ENCODE measurements around the gene MYO18B. TPM values are rescaled to one million over a fixed set of nuclear protein-coding genes. Genes with fewer than 3 reads are reported as not detected.

Gene MYO18B
- total RNA-seq, 4 donors from 2014 or later = under 0.01 to 0.50 (median 0.13) TPM

DNA sequence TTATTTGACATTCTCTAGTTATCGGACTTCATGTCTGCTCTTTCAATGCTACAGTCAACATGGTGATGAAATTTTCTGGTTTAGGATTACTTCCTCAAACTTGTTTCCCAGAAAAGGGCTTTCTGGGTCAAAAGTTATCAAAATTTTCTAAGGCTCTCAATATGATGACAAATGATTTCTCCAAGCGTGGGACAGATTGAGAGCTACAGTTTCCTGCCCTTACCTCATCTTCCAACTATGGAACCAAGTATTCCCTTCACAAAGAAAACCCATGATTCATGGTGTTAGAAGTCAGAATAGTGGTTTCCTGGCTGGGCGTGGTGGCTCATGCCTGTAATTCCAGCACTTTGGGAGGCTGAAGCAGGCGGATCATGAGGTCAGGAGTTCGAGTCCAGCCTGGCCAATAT, 17.8 kb downstream of the MYO18B start:
- WGBS = 52% methylated on average over 5 of the region's 5 CpGs

DNA sequence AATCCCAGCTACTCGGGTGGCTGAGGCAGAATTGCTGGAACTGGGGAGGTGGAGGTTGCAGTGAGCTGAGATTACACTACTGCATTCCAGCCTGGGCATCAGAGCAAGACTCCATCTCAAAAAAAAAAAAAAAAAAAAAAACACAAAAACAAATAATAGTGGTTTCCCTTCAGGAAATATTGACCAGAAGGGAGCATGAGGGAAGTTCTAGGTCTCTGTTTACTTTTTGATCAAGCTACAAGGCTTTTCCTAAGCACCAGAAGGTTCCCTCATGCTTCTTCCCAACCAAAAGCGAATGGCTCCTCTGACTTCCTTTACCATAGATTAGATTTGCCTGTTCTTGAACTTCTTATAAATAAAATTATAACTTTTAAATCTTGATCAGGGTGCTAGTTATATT, 18.3 kb downstream of the MYO18B start:
- H3K27ac ChIP-seq (replicated peaks in 1 of 4) = no peak overlapping the region
- peaks cover 0 to 6% (median 0%) of the 10 kb centered on the region in 4 donors for H3K36me3 ChIP-seq
- no peak for DNase-seq (ENCODE audit: extremely low spot score)
- H3K4me3 ChIP-seq = no peak overlapping the region
- intact Hi-C loops (cut with DNase I) = no loop called here
- WGBS = 67% methylated on average over 2 of the region's 2 CpGs
- H3K27me3 ChIP-seq = peaks cover 0 to 16% (median 0%) of the 10 kb centered on the region in 4 donors
- TF ChIP-seq, protein P1, sequence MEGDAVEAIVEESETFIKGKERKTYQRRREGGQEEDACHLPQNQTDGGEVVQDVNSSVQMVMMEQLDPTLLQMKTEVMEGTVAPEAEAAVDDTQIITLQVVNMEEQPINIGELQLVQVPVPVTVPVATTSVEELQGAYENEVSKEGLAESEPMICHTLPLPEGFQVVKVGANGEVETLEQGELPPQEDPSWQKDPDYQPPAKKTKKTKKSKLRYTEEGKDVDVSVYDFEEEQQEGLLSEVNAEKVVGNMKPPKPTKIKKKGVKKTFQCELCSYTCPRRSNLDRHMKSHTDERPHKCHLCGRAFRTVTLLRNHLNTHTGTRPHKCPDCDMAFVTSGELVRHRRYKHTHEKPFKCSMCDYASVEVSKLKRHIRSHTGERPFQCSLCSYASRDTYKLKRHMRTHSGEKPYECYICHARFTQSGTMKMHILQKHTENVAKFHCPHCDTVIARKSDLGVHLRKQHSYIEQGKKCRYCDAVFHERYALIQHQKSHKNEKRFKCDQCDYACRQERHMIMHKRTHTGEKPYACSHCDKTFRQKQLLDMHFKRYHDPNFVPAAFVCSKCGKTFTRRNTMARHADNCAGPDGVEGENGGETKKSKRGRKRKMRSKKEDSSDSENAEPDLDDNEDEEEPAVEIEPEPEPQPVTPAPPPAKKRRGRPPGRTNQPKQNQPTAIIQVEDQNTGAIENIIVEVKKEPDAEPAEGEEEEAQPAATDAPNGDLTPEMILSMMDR (IDR thresholded peaks at IDR 0.05) = no peak
- TF ChIP-seq POLR2A (IDR thresholded peaks at IDR 0.05; ENCODE audit: low read depth) = no peak
- TF ChIP-seq POLR2AphosphoS5 (IDR thresholded peaks at IDR 0.05) = no peak
- TF ChIP-seq EP300 (IDR thresholded peaks at IDR 0.05) = no peak
- H3K4me1 ChIP-seq = peaks cover 0 to 9% (median under 1%) of the 10 kb centered on the region in 4 donors
- H3K9me3 ChIP-seq = no peaks in the 10 kb centered on the region

More for the DNA sequence above, 17.8 kb downstream of the MYO18B start:
- Histone ChIP-seq H3K27ac (replicated peaks in 1 of 4) (no peak overlapping the region), H3K4me1 (peaks cover 0 to 11% (median 2%) of the 10 kb centered on the region in 4 donors), H3K9me3 (no peaks in the 10 kb centered on the region), H3K36me3 (peaks cover 0 to 6% (median 0%) of the 10 kb centered on the region in 4 donors), H3K27me3 (peaks cover 0 to 11% (median 0%) of the 10 kb centered on the region in 4 donors), H3K4me3 (no peak overlapping the region)
- intact Hi-C loops (cut with DNase I) = no loop called here
- TF ChIP-seq, protein P1 (IDR thresholded peaks at IDR 0.05) = no peak
- TF ChIP-seq EP300 (IDR thresholded peaks at IDR 0.05) (no peak), POLR2AphosphoS5 (IDR thresholded peaks at IDR 0.05) (no peak), POLR2A (IDR thresholded peaks at IDR 0.05; ENCODE audit: low read depth) (no peak)
- no peak for DNase-seq (ENCODE audit: extremely low spot score)

DNA sequence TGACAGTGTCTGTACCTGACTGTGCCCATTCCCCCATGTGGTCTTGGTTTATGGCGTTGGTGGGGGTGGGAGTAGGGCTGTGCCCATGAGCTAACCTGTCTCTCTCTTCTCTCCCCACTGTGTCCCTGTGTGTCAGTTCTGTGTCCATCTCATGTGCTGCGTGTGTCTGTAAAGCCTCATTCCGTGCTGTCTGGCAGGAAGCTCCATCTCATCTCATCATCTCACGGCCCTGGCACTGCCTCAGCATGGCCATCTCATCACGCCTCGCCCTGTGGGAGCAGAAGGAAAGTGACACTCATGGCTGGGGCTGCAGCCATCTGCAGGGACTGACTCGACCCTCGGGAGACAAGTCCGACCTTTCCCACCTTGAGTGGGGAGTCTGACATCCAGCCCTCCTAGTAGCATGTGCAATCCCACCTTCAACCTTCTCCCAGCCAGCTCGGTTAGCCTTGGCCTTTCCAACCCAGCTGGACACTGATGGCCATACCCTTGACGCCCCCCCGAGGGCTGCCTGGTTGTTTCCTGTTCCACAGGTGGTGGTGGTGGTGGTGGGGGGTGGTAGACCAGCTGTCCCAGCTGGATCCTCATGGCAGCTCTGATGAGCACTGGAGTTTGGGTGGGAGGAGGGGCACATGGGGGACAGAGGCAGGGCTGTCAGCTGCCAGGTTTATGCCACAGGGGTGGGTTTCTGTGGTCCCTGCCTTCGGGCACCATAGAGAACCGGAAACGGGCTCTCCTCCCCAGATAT, 19.0 kb downstream of the MYO18B start:
- no peak for TF ChIP-seq POLR2AphosphoS5 (IDR thresholded peaks at IDR 0.05)
- no peak for TF ChIP-seq EP300 (IDR thresholded peaks at IDR 0.05)
- H3K4me3 ChIP-seq = no peak overlapping the region
- H3K27me3 ChIP-seq = peaks cover 0 to 16% (median 0%) of the 10 kb centered on the region in 4 donors
- intact Hi-C loops (cut with DNase I) = no loop called here
- H3K4me1 ChIP-seq = peaks cover 0 to 7% (median 0%) of the 10 kb centered on the region in 4 donors
- H3K27ac ChIP-seq (replicated peaks in 1 of 4) = no peak overlapping the region
- DNase-seq (ENCODE audit: extremely low spot score) = no peak
- 86% methylated on average over 14 of the region's 15 CpGs for WGBS
- H3K36me3 ChIP-seq = peaks cover 0 to 6% (median 0%) of the 10 kb centered on the region in 4 donors
- peaks cover 0 to 6% (median 1%) of the 10 kb centered on the region in 4 donors for H3K9me3 ChIP-seq

DNA sequence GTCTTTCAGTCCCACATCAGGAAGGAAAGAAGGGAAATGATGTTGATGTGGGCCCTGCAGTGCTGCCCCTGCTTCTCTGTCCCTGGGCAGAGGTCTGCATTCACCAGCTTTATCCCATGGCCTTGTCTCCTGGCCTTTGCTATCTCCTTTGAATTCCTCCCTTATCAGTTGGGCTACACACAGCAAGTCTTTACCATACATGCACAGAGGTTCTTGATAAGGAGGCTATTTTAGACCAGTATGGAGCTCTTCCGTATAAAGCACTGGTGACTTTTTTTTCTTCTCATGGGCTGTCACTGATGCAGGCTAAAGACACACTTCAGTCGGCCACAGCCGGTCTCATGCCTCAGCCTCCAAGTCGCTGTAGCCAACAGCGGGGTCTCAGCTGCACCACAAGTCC, 20.2 kb downstream of the MYO18B start:
- DNase-seq (ENCODE audit: extremely low spot score) = no peak
- Histone ChIP-seq H3K4me1 (peaks cover 0 to 7% (median 0%) of the 10 kb centered on the region in 4 donors), H3K9me3 (peaks cover 0 to 16% (median 10%) of the 10 kb centered on the region in 4 donors), H3K4me3 (no peak overlapping the region), H3K36me3 (peaks cover 0 to 6% (median 0%) of the 10 kb centered on the region in 4 donors), H3K27me3 (peaks cover 0 to 16% (median 0%) of the 10 kb centered on the region in 4 donors), H3K27ac (replicated peaks in 1 of 4) (no peak overlapping the region)
- WGBS = 91% methylated on average over 5 of the region's 5 CpGs
- intact Hi-C loops (cut with DNase I) = no loop called here
- TF ChIP-seq POLR2A (IDR thresholded peaks at IDR 0.05; ENCODE audit: low read depth) = no peak
- TF ChIP-seq, protein P1 (IDR thresholded peaks at IDR 0.05) = no peak

DNA sequence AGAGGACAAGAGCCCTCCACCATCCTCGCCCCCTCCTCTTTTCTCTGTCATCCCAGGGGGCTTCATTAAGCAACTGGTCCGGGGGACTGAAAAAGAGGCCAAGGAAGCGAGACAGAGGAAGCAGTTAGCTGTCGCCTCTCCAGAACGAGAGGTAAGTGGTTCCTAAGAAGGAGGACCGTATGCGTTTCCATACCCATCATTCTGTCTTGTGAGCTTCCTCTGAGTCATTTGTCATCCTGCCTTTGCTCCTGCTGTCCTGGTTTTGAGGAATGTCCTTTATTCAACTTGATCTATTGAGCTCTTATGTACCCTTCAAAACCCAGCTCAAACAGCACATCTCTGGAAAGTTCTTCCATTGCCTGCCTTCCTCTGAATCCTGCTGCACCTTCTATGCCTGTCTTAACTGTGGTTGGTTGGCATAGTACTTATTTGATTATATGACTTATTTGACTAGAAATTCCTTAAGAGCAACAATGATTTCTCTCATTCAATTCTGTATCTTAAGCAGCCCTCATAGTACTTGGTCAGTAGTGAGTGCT, 21.3 kb downstream of the MYO18B start:
- Histone ChIP-seq H3K9me3 (peaks cover 0 to 21% (median 12%) of the 10 kb centered on the region in 4 donors), H3K36me3 (peaks cover 0 to 16% (median 0%) of the 10 kb centered on the region in 4 donors), H3K4me3 (no peak overlapping the region), H3K27ac (replicated peaks in 1 of 4) (no peak overlapping the region), H3K27me3 (peaks cover 0 to 20% (median 0%) of the 10 kb centered on the region in 4 donors), H3K4me1 (peaks cover 0 to 7% (median 0%) of the 10 kb centered on the region in 4 donors)
- WGBS = 48% methylated on average over 7 of the region's 7 CpGs
- DNase-seq (ENCODE audit: extremely low spot score) = no peak
- TF ChIP-seq, protein P1 (IDR thresholded peaks at IDR 0.05) = no peak
- TF ChIP-seq EP300 (IDR thresholded peaks at IDR 0.05) (no peak), POLR2AphosphoS5 (IDR thresholded peaks at IDR 0.05) (no peak), POLR2A (IDR thresholded peaks at IDR 0.05; ENCODE audit: low read depth) (no peak)
- intact Hi-C loops (cut with DNase I) = no loop called here

Data from esophagus muscularis mucosa (tissue), 4 donors.